HG02885 (cell line): ENCODE measurements around the gene EFHC1.
A peak's percentile ranks its signal among the peaks of the same experiment; 100 is the strongest.

Experiments
- ATAC-seq: cut with Tn5 transposase; IDR thresholded peaks from one replicate; pipeline ENCODE4 v1.9.1; 2021; ENCODE audit warnings: mild to moderate bottlenecking; ENCODE audit not compliant: unreplicated experiment, poor library complexity

EFHC1 gene

GRCh38 chr6:52500238-52501129, 80.3 kb downstream of the EFHC1 start:
- ATAC-seq = no peak

- no peak for ATAC-seq
Measured at GRCh38 chr6:52502306-52503029, 82.3 kb downstream of the EFHC1 start.

- ATAC-seq = no peak
Measured at GRCh38 chr6:52503323-52503747, 83.2 kb downstream of the EFHC1 start.

GRCh38 chr6:52503851-52504781, 84.0 kb downstream of the EFHC1 start:
- no peak for ATAC-seq

GRCh38 chr6:52504782-52505136, 84.6 kb downstream of the EFHC1 start:
- no peak for ATAC-seq

GRCh38 chr6:52505726-52506409, 85.7 kb downstream of the EFHC1 start:
- ATAC-seq = no peak

- no peak for ATAC-seq
Measured at GRCh38 chr6:52506476-52506875, 86.3 kb downstream of the EFHC1 start.

- ATAC-seq = no peak
Measured at GRCh38 chr6:52507557-52508260, 87.6 kb downstream of the EFHC1 start.

GRCh38 chr6:52508261-52508739, 88.2 kb downstream of the EFHC1 start:
- ATAC-seq = no peak

GRCh38 chr6:52509281-52510212, 89.4 kb downstream of the EFHC1 start:
- peak; percentile 72 for ATAC-seq

- ATAC-seq = peak; percentile 53
Measured at GRCh38 chr6:52510213-52510562, 90.0 kb downstream of the EFHC1 start.

GRCh38 chr6:52511163-52511562, 91.0 kb downstream of the EFHC1 start:
- no peak for ATAC-seq

GRCh38 chr6:52511572-52512151, 91.5 kb downstream of the EFHC1 start:
- no peak for ATAC-seq

GRCh38 chr6:52512199-52512598, 92.1 kb downstream of the EFHC1 start:
- ATAC-seq = no peak

GRCh38 chr6:52513464-52513863, 93.3 kb downstream of the EFHC1 start:
- no peak for ATAC-seq

- ATAC-seq = no peak
Measured at GRCh38 chr6:52513896-52514295, 93.8 kb downstream of the EFHC1 start.

- ATAC-seq = no peak
Measured at GRCh38 chr6:52514514-52514913, 94.4 kb downstream of the EFHC1 start.
